NCI-H510A treated with DMSO at 0.1 percent for 48 hours (cell line): ENCODE measurements around the gene DGKQ.
"Not testable (repeated sequence)": the region's sequence is repeated elsewhere in the genome, so short reads cannot be mapped to it uniquely, and the experiment has no call there.

Experiments
- DNase-seq: peaks from one replicate; lab custom pipeline; 2025; lab: John Stamatoyannopoulos, UW

The DGKQ gene

DNA sequence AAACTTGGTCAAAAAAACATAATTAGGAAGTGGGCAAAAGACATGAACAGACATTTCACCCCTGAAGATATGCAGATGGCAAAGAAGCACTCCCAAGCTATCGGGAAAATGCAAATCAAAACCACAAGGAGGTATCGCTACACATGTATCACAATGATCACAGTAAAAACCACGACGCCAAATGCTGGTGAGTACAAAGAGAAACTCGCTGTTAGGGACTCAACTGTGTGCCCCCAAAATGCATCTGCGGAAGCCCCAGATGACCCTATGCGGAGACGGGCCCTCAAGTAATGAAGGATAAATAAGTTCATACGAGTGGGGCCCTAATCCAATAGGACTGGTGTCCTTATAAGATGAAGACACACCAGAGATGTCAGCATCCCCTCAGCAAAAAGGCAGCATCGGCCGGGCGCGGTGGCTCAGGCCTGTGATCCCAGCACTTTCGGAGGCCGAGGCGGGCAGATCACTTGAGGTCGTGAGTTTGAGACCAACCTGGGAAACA lies 51.5 kb downstream of the DGKQ start:
- DNase-seq: no peak

GRCh38 chr4:919004-919680 lies 54.2 kb downstream of the DGKQ start:
- DNase-seq: not testable (repeated sequence)

GRCh38 chr4:918591-918990 lies 54.8 kb downstream of the DGKQ start:
- DNase-seq: not testable (repeated sequence)

GRCh38 chr4:917992-918391 lies 55.4 kb downstream of the DGKQ start:
- DNase-seq: no peak

- DNase-seq: no peak
Measured at GRCh38 chr4:917466-917865, 55.9 kb downstream of the DGKQ start.

DNA sequence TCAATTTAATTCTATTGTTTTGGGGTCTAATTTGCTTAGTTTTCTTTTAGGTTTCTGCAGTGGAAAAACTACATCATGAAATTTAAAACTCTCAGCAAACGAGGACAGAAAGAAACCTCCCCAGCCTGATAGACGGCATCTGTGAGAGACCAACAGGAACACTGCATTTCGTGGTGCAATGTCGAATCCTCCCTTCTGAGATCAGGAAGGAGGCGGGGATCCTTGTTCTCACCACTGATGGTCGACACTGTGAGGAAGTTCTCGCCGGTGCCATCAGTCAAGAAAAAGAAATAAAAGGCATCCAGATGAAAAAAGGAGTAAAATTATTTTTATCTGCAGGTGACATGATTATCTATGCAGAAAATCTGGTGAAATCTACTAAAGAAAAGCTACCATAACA lies 57.8 kb downstream of the DGKQ start:
- DNase-seq: no peak

- DNase-seq: no peak
Measured at GRCh38 chr4:915041-915474, 58.3 kb downstream of the DGKQ start.

GRCh38 chr4:914531-914930 lies 58.8 kb downstream of the DGKQ start:
- DNase-seq: no peak

DNA sequence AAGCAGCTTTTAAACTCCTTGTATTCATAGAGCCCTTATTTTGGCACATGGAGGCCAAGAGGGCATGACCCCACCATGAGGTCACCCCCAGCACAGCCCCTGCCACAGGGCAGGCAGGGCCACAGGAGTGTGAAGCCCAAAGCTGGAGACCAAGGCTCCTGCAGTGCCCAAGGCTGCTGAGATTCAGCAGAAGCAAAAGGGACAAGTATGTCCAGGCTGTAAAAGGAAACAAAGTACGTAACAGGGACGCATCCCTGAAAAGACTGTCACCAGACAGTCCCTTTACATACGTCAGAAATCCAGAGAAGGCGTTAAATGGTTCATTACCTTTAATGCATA lies 60.1 kb downstream of the DGKQ start:
- DNase-seq: no peak

GRCh38 chr4:912548-913279 lies 60.7 kb downstream of the DGKQ start:
- DNase-seq: no peak

DNA sequence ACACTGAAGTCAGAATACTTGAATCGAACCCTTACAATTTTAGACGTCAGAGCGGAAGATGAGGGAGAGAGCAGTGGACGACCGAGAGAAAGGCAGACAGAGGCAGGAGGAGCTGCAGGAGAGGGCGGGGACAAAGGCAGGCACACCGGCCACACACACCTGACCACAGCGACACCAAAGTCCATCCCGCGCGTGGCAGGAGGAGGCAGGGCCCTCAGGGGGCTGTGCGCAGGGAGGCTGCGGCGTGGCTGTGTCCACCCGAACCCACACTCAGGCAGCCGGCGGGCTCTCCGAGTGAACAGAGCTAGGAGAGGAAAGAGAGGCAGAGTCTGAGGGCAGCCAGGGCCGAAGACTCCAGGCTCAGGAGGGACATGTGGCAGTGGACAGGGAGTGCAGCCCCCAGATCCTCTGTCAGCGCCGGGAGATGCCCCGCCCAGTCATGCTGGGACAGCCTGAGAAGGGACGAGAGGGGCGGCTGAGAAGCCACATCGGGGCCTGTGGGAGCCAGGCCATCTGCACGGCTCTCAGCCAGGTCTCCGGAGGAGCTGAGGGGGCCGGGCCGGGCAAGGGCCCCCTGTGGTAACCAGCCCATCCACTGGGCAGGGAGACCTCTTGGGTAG lies 61.4 kb downstream of the DGKQ start:
- no peak for DNase-seq

DNA sequence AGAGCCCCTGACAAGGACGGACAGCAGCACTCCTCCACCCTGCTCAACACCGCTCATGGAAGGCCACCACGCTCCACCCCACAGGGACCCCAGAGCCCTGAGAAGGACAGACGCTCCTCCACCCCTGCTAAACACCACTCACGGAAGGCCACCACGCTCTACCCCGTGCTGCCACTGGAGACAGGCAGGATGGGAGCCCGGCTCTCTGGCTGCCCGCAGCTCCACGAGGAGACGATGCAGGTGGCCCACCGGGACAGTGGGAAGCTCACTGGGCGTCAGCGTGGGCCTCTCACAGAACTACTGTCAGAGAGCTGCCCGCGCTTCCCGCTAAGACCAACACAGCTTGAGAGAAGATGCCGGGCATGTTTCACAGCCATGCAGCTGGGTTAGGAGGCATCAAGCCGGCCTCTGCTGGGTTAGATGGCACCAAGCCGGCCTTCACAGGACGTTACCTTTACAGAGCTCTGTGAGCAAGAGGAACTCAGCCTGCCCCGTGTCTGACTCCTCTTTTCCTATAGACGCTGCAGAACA lies 62.1 kb downstream of the DGKQ start:
- DNase-seq: no peak

DNA sequence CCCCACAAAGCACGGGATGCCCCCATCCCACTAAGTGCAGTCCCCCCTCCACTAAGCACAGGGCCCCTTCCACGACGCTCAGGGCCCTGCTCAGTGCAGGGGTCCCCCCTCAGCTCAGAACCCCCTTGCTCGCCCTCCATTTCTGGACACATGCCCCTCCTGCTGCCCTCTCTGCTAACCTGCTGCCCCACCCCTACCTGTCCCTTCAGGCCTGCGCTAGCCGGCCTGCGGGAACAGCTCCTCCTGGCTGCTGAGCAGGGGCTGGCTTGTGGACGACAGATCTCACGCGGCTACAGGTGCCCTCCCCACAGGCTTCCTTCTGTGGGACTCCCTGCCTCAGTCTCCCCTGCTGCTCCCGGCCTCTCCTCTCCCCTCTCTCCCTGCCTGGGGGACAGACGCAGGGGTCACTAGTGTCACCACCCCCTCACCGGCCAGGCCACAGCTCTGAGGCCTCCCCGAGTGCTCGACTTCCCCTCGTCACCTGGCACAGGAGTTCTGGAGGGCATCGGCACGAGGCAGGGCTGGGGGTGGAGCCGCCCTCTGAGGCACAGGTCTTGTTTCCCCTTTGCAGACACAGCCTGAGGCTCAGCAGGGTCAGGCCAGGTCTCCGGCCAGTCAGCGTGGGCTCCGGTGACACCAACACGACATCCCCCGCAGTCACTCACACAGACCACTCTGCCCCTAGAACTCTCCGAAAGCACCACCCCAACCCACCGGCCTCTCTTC lies 62.8 kb downstream of the DGKQ start:
- no peak for DNase-seq

DNA sequence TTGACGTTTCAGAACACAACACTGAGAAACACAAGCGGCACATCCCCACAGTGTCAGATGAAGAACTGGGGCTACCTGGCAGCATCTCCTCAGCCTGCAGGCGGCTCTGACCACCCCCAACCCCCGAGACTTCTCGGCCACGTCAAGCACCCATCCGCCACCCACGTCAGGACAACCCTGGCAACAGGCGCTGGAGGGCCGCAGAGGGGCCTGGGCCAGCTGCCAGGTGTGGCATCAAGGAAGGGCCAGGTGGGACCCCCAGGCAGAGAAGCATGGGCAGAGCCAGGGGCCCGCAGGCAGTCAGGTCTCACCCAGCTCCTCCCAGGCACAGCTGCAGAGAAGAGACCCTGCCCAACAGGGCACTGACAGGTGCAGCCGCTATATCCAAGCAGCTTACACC lies 63.5 kb downstream of the DGKQ start:
- no peak for DNase-seq

- DNase-seq: no peak
Measured at GRCh38 chr4:909131-909571, 64.2 kb downstream of the DGKQ start.
